Measurements from ENCODE around the gene NEUROG3. TPM values are rescaled to one million over a fixed set of nuclear protein-coding genes. Genes with fewer than 3 reads are reported as not detected.

The NEUROG3 gene
- total and polyA plus RNA-seq, 2 donors (not counting 1 experiment from before 2014, with no cell fraction given) = not detected

GRCh38 chr10:69577268-69578232 lies 4.3 kb upstream of the NEUROG3 start:
- no peaks in the 10 kb centered on the region for H3K36me3 ChIP-seq (ENCODE audit: control insufficient read depth, insufficient read depth, low read length)
- H4K20me1 ChIP-seq (ENCODE audit: control insufficient read depth, extremely low read depth, insufficient read depth, low read length) = no peaks in the 10 kb centered on the region
- H3K4me2 ChIP-seq (ENCODE audit: extremely low read depth, insufficient read depth, low read length) = no peak overlapping the region
- TF ChIP-seq EZH2 (IDR thresholded peaks at IDR 0.05; ENCODE audit: low read length, missing control alignments) (no peak), CTCF (conservative IDR thresholded peaks at IDR 0.05 in 1 of 2, IDR thresholded peaks at IDR 0.05 in 1 of 2; ENCODE audit: low read depth in 1 of 2, low read length in 2 of 2) (no peak)
- H2AFZ ChIP-seq (ENCODE audit: low read length) = no peak overlapping the region
- H3K9ac ChIP-seq (ENCODE audit: insufficient read depth, low read length) = no peak overlapping the region
- no peak overlapping the region for H3K4me3 ChIP-seq (replicated peaks in 1 of 4; ENCODE audit: control extremely low read depth in 1 of 4, insufficient read depth in 1 of 4, low read depth in 3 of 4, low read length in 4 of 4)
- H3K9me3 ChIP-seq (ENCODE audit: control insufficient read depth, insufficient read depth, low read depth, low read length) = no peaks in the 10 kb centered on the region
- peaks cover 46% of the 10 kb centered on the region for H3K27me3 ChIP-seq (ENCODE audit: control insufficient read depth, insufficient read depth, low read length)
- H3K4me1 ChIP-seq (ENCODE audit: control insufficient read depth, extremely low read depth, insufficient read depth, low read length) = no peaks in the 10 kb centered on the region
- no peaks in the 10 kb centered on the region for H3K79me2 ChIP-seq (ENCODE audit: control insufficient read depth, insufficient read depth, low read length)
- no peak for DNase-seq (ENCODE audit: low read depth in 2 of 2)
- H3K27ac ChIP-seq (ENCODE audit: insufficient read depth, low read length) = no peak overlapping the region

- no peak overlapping the region for H2AFZ ChIP-seq (ENCODE audit: low read length)
- no peak for DNase-seq (ENCODE audit: low read depth in 2 of 2)
- TF ChIP-seq CTCF (conservative IDR thresholded peaks at IDR 0.05 in 1 of 2, IDR thresholded peaks at IDR 0.05 in 1 of 2; ENCODE audit: low read depth in 1 of 2, low read length in 2 of 2) (no peak), EZH2 (IDR thresholded peaks at IDR 0.05; ENCODE audit: low read length, missing control alignments) (no peak)
These were observed 3.3 kb upstream of the NEUROG3 start for GRCh38 chr10:69576334-69577011.

GRCh38 chr10:69575164-69575722 lies 2.0 kb upstream of the NEUROG3 start:
- Histone ChIP-seq H3K27me3 (ENCODE audit: control insufficient read depth, insufficient read depth, low read length) (peaks cover 68% of the 10 kb centered on the region), H3K4me1 (ENCODE audit: control insufficient read depth, extremely low read depth, insufficient read depth, low read length) (no peaks in the 10 kb centered on the region), H3K79me2 (ENCODE audit: control insufficient read depth, insufficient read depth, low read length) (no peaks in the 10 kb centered on the region), H3K4me2 (ENCODE audit: extremely low read depth, insufficient read depth, low read length) (no peak overlapping the region), H4K20me1 (ENCODE audit: control insufficient read depth, extremely low read depth, insufficient read depth, low read length) (no peaks in the 10 kb centered on the region), H3K27ac (ENCODE audit: insufficient read depth, low read length) (no peak overlapping the region), H3K9ac (ENCODE audit: insufficient read depth, low read length) (no peak overlapping the region), H3K4me3 (replicated peaks in 1 of 4; ENCODE audit: control extremely low read depth in 1 of 4, insufficient read depth in 1 of 4, low read depth in 3 of 4, low read length in 4 of 4) (no peak overlapping the region), H3K36me3 (ENCODE audit: control insufficient read depth, insufficient read depth, low read length) (no peaks in the 10 kb centered on the region), H2AFZ (ENCODE audit: low read length) (no peak overlapping the region), H3K9me3 (ENCODE audit: control insufficient read depth, insufficient read depth, low read depth, low read length) (no peaks in the 10 kb centered on the region)
- TF ChIP-seq EZH2 (IDR thresholded peaks at IDR 0.05; ENCODE audit: low read length, missing control alignments) (peak; percentile 6), CTCF (conservative IDR thresholded peaks at IDR 0.05 in 1 of 2, IDR thresholded peaks at IDR 0.05 in 1 of 2; ENCODE audit: low read depth in 1 of 2, low read length in 2 of 2) (no peak)
- no peak for DNase-seq (ENCODE audit: low read depth in 2 of 2)

More at GRCh38 chr10:69576334-69577011, 3.3 kb upstream of the NEUROG3 start:
- no peaks in the 10 kb centered on the region for H3K9me3 ChIP-seq (ENCODE audit: control insufficient read depth, insufficient read depth, low read depth, low read length)
- H4K20me1 ChIP-seq (ENCODE audit: control insufficient read depth, extremely low read depth, insufficient read depth, low read length) = no peaks in the 10 kb centered on the region
- no peak overlapping the region for H3K9ac ChIP-seq (ENCODE audit: insufficient read depth, low read length)
- no peak overlapping the region for H3K4me2 ChIP-seq (ENCODE audit: extremely low read depth, insufficient read depth, low read length)
- no peaks in the 10 kb centered on the region for H3K36me3 ChIP-seq (ENCODE audit: control insufficient read depth, insufficient read depth, low read length)
- peaks cover 57% of the 10 kb centered on the region for H3K27me3 ChIP-seq (ENCODE audit: control insufficient read depth, insufficient read depth, low read length)
- H3K27ac ChIP-seq (ENCODE audit: insufficient read depth, low read length) = no peak overlapping the region
- no peaks in the 10 kb centered on the region for H3K79me2 ChIP-seq (ENCODE audit: control insufficient read depth, insufficient read depth, low read length)
- no peak overlapping the region for H3K4me3 ChIP-seq (replicated peaks in 1 of 4; ENCODE audit: control extremely low read depth in 1 of 4, insufficient read depth in 1 of 4, low read depth in 3 of 4, low read length in 4 of 4)
- H3K4me1 ChIP-seq (ENCODE audit: control insufficient read depth, extremely low read depth, insufficient read depth, low read length) = no peaks in the 10 kb centered on the region

Data from fibroblast of lung (primary cell).